ENCODE data around the gene OLFM1. TPM values are rescaled to one million over a fixed set of nuclear protein-coding genes. Genes with fewer than 3 reads are reported as not detected.

OLFM1 gene
- total RNA-seq, 1 experiment from 2014 or later = 0.39 TPM

DNA sequence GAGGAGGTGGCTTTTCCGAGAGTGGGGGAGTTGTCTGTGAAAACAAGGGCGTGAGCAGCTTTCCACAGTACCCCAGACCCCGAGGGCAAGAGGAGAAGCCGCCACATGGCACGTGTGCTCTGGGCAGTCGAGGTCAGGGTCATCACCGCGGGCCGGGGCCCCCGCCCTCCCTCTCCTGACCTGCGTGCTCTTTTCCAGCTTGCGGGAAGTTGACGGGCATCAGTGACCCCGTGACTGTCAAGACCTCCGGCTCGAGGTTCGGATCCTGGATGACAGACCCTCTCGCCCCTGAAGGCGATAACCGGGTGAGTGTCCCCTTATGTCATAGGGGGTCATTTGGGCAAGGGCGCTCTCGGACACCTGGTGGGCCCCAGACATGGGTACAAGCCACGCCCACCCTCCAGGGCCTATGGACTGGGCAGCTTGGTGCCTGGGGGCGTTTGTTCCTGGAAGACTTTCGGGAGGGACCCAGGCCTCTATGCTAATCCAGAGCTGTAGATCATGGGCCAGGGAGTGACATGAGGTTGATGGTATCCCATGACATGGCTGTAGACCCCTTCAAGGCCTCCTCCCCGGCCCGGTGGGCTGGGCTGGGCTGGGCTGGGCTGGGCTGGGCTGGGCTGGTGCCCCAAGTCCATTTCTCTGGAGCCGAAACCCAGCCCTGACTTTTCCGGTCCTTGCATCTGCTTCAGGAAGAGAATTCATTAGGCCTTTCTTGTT, 19.2 kb downstream of the OLFM1 start:
- Histone ChIP-seq H3K27me3 (ENCODE audit: control insufficient read depth, insufficient read depth, low read length) (no peaks in the 10 kb centered on the region; the same call in 1 of the 2 replicates), H3K9me3 (ENCODE audit: control insufficient read depth, insufficient read depth, low read depth, low read length) (no peaks in the 10 kb centered on the region), H3K4me3 (ENCODE audit: low read depth in 2 of 2, low read length in 2 of 2) (no peak overlapping the region), H3K27ac (ENCODE audit: low read length) (no peak overlapping the region), H3K36me3 (ENCODE audit: control insufficient read depth, insufficient read depth, low read length) (no peaks in the 10 kb centered on the region), H3K4me1 (ENCODE audit: control insufficient read depth, insufficient read depth, low read length) (no peaks in the 10 kb centered on the region)
- no peak for ATAC-seq
- BruUV-seq (replicated peaks) = no TSS peak
- ChIA-PET POLR2A (no interaction called here), CTCF (no interaction called here)
- DNase-seq (ENCODE audit: low read depth, low spot score) = no peak
- intact Hi-C loops (cut with micrococcal nuclease; ENCODE audit: unreplicated experiment) = no loop called here
- no peak for TF ChIP-seq POLR2AphosphoS5 (IDR thresholded peaks at IDR 0.05; ENCODE audit: low read depth, low read length)
- TF ChIP-seq TCF7L2 (IDR thresholded peaks at IDR 0.05; ENCODE audit: low read depth, low read length) = no peak
- no peak for TF ChIP-seq SIN3A (IDR thresholded peaks at IDR 0.05; ENCODE audit: borderline replicate concordance, insufficient read depth, low read depth, low read length)
- TF ChIP-seq, protein P1, sequence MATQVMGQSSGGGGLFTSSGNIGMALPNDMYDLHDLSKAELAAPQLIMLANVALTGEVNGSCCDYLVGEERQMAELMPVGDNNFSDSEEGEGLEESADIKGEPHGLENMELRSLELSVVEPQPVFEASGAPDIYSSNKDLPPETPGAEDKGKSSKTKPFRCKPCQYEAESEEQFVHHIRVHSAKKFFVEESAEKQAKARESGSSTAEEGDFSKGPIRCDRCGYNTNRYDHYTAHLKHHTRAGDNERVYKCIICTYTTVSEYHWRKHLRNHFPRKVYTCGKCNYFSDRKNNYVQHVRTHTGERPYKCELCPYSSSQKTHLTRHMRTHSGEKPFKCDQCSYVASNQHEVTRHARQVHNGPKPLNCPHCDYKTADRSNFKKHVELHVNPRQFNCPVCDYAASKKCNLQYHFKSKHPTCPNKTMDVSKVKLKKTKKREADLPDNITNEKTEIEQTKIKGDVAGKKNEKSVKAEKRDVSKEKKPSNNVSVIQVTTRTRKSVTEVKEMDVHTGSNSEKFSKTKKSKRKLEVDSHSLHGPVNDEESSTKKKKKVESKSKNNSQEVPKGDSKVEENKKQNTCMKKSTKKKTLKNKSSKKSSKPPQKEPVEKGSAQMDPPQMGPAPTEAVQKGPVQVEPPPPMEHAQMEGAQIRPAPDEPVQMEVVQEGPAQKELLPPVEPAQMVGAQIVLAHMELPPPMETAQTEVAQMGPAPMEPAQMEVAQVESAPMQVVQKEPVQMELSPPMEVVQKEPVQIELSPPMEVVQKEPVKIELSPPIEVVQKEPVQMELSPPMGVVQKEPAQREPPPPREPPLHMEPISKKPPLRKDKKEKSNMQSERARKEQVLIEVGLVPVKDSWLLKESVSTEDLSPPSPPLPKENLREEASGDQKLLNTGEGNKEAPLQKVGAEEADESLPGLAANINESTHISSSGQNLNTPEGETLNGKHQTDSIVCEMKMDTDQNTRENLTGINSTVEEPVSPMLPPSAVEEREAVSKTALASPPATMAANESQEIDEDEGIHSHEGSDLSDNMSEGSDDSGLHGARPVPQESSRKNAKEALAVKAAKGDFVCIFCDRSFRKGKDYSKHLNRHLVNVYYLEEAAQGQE (IDR thresholded peaks at IDR 0.05; ENCODE audit: insufficient read depth in 1 of 2, low read depth in 2 of 2, low read length in 1 of 2) = no peak
- TF ChIP-seq, protein P2, sequence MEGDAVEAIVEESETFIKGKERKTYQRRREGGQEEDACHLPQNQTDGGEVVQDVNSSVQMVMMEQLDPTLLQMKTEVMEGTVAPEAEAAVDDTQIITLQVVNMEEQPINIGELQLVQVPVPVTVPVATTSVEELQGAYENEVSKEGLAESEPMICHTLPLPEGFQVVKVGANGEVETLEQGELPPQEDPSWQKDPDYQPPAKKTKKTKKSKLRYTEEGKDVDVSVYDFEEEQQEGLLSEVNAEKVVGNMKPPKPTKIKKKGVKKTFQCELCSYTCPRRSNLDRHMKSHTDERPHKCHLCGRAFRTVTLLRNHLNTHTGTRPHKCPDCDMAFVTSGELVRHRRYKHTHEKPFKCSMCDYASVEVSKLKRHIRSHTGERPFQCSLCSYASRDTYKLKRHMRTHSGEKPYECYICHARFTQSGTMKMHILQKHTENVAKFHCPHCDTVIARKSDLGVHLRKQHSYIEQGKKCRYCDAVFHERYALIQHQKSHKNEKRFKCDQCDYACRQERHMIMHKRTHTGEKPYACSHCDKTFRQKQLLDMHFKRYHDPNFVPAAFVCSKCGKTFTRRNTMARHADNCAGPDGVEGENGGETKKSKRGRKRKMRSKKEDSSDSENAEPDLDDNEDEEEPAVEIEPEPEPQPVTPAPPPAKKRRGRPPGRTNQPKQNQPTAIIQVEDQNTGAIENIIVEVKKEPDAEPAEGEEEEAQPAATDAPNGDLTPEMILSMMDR (IDR thresholded peaks at IDR 0.05) = no peak
- in situ Hi-C loops (cut with HindIII; ENCODE audit: low pct_unique_long_range_greater_than_20kb, low sequenced_read_pairs) = no loop called here

DNA sequence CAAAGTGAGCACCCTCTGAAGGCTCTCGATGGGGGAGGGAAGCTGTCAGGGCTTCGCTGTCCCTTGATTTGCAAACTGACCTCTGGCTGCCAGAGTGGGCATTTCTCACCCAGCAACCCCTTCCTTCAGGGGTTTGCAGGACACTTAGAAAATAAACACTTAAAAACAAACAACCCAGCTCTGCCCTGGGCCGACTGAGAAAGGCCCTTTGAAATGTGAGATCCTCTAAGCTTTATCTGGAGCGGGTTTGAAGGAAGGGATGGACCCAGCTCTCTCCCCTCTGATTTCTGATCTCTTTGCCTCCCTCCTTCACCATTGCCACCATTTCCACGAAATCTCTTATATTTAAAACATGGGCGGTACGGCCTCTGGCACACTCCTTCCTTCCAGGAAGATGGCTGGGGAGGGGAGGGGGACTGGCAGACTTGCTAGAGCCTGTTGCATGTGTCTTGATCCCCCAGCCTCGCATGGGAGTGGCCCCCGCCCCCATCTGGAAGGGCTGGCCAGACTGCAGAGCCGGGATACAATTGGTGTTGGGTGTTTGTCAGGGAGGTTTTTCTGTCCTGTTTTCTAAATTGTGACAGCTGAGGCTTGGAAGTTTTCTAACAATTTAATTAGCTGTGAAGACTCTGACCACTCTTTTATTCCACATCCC, 20.2 kb downstream of the OLFM1 start:
- POLR2A ChIA-PET = no interaction called here
- no peaks in the 10 kb centered on the region for H3K36me3 ChIP-seq (ENCODE audit: control insufficient read depth, insufficient read depth, low read length)
- intact Hi-C loops (cut with micrococcal nuclease; ENCODE audit: unreplicated experiment) = no loop called here
- TF ChIP-seq SIN3A (IDR thresholded peaks at IDR 0.05; ENCODE audit: borderline replicate concordance, insufficient read depth, low read depth, low read length) (no peak), TCF7L2 (IDR thresholded peaks at IDR 0.05; ENCODE audit: low read depth, low read length) (no peak), POLR2AphosphoS5 (IDR thresholded peaks at IDR 0.05; ENCODE audit: low read depth, low read length) (no peak)
- TF ChIP-seq, protein P1 (IDR thresholded peaks at IDR 0.05; ENCODE audit: insufficient read depth in 1 of 2, low read depth in 2 of 2, low read length in 1 of 2) = no peak
- TF ChIP-seq, protein P2 (IDR thresholded peaks at IDR 0.05) = no peak
- no TSS peak for BruUV-seq (replicated peaks)
- H3K4me1 ChIP-seq (ENCODE audit: control insufficient read depth, insufficient read depth, low read length) = no peaks in the 10 kb centered on the region
- in situ Hi-C loops (cut with HindIII; ENCODE audit: low pct_unique_long_range_greater_than_20kb, low sequenced_read_pairs) = no loop called here
- CTCF ChIA-PET = no interaction called here
- no peaks in the 10 kb centered on the region for H3K9me3 ChIP-seq (ENCODE audit: control insufficient read depth, insufficient read depth, low read depth, low read length)
- H3K4me3 ChIP-seq (ENCODE audit: low read depth in 2 of 2, low read length in 2 of 2) = no peak overlapping the region
- H3K27me3 ChIP-seq (ENCODE audit: control insufficient read depth, insufficient read depth, low read length) = no peaks in the 10 kb centered on the region; the same call in 1 of the 2 replicates
- DNase-seq (ENCODE audit: low read depth, low spot score) = no peak
- ATAC-seq = no peak
- H3K27ac ChIP-seq (ENCODE audit: low read length) = no peak overlapping the region

All from Panc1 (cell line).